AG09309 (cell line): ENCODE results near the gene CTXND1.

Source experiments
- DNase-seq: peaks from one replicate; pipeline ENCODE4 v3.0.0-alpha.2; 2010; ENCODE audit warnings: low read depth
- H3K4me3 ChIP-seq: 2 replicates; pipeline ENCODE4 v1.5.1; 2011; ENCODE audit warnings: mild to moderate bottlenecking, low read depth, low read length, moderate library complexity; ENCODE audit not compliant: control insufficient read depth
- CTCF ChIP-seq: IDR thresholded peaks from 2 replicates; pipeline ENCODE4 v1.5.1; 2011; ENCODE audit warnings: mild to moderate bottlenecking, low read depth, low read length, inconsistent platforms; ENCODE audit not compliant: insufficient read depth, control insufficient read depth; ENCODE audit errors: missing control alignments

The CTXND1 gene

GRCh38 chr15:80185152-80185551 is 66.9 kb downstream of the CTXND1 start:
- no peak for DNase-seq
- no peak for TF ChIP-seq CTCF
- no peak overlapping the region for H3K4me3 ChIP-seq

- DNase-seq, result no peak
- no peak for TF ChIP-seq CTCF
- no peak overlapping the region for H3K4me3 ChIP-seq
These were observed 67.5 kb downstream of the CTXND1 start for GRCh38 chr15:80184554-80184953.

DNA sequence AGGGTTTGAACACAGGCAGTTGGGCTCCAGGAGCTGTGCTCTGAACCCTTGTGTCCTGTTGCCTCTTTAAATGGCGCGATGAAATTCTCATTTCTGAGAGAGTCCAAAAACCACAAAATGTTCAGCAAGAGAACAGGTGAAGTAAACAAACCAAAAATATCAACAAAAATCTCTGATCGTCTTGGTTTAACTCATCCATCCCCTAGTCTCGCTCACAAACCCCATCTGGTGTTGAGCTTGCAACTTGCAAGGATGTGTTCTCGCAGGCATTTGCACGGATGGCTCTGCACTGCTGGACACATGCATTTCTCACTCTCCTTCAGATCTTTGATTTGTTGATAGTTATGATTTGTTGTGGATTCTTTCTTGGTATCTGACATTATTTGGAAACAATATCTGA is 68.1 kb downstream of the CTXND1 start:
- DNase-seq, result no peak
- H3K4me3 ChIP-seq, result no peak overlapping the region
- TF ChIP-seq CTCF, result no peak

- no peak for TF ChIP-seq CTCF
- DNase-seq, result no peak
- H3K4me3 ChIP-seq, result no peak overlapping the region
These were observed 68.7 kb downstream of the CTXND1 start for GRCh38 chr15:80183306-80183705.

GRCh38 chr15:80182611-80183261 is 69.3 kb downstream of the CTXND1 start:
- H3K4me3 ChIP-seq, result no peak overlapping the region
- no peak for TF ChIP-seq CTCF
- DNase-seq, result peak; percentile 37

- no peak for DNase-seq
- no peak for TF ChIP-seq CTCF
- no peak overlapping the region for H3K4me3 ChIP-seq
These were observed 71.0 kb downstream of the CTXND1 start for GRCh38 chr15:80180986-80181385.

DNA sequence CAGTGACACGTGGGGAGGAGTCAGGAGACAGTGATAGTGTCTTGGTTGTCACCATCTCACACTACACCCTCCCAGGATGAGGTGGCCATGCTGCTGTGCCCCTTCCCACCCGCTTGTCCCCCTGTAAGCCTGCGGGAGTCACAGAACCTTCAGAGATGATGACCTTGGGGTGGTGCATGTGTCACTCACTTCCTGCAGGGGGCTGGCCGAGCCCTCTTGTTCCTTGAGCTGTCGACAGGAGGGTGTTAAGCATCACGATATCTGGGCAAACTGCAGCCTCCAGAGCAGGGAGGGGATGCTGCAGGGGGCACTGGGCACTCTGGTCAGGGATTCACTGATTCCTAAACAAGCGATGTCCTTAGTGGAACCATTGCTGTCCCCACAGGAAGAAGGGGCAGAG is 71.5 kb downstream of the CTXND1 start:
- no peak overlapping the region for H3K4me3 ChIP-seq
- DNase-seq, result no peak
- no peak for TF ChIP-seq CTCF
